Fibroblast of the conjunctiva (primary cell): ENCODE data around the gene ACTA2.

ENCODE experiments used
- DNase-seq: peaks from one replicate; pipeline ENCODE4 v3.0.0-alpha.2; 2010; ENCODE audit warnings: low read depth

ACTA2 gene

GRCh38 chr10:88920198-88920597, 32.4 kb downstream of the ACTA2 start:
- no peak for DNase-seq

DNA sequence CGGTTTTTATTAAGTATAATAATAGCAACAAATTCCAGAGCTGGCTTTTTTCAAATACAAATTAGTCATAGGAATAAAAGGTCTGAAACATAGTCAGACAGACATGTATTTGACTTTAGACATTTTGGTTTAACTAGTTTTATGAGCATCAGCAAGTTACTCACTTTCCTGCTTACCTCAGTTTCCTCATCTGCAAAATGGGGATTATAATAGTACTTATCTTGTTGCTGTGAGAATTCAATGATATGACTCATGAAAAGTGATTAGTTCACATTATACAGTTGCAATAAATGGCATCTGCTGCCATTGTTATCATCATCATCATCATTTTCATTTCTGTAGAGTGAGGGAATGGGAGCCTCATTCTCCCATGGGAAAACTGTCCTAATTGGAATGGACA, 33.5 kb downstream of the ACTA2 start:
- no peak for DNase-seq

GRCh38 chr10:88918191-88918905, 34.2 kb downstream of the ACTA2 start:
- DNase-seq = no peak

DNA sequence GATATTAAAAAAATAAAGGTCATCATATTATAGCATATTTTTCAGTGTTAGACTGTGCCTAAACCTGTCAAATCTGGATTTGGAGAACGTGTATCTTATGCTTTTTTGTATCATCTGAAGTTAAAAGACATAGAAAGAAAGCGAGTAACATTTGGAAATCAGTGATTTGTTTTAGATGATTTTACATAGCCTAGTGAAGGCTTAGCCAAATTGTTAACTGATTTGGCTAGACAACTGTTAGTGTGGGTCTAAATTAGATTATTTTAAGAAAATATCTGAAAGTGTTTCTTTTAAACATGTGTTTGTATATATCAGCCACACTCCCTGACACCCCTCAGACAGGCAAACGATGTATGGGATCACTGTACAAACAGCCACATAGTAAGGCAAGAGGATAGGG, 35.6 kb downstream of the ACTA2 start:
- DNase-seq = no peak

DNA sequence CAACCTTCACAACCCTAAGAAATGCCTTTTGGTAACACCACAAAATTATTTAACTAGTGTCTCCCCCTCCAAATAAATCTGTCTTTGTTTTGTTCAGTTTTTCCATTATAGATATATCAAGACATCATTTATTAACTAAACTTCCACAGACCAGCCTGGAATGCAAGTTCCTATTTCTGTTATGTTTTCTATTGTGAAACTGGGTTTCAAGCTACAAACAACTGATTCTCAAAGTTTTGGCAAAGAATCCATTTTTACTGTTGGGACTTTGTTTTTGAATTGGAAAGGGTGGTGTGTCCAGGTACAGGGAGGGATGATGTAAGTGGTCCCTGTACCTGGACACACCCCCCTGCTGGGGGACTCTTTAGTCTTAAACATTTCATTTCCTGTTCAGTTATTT, 36.3 kb downstream of the ACTA2 start:
- DNase-seq = no peak

DNA sequence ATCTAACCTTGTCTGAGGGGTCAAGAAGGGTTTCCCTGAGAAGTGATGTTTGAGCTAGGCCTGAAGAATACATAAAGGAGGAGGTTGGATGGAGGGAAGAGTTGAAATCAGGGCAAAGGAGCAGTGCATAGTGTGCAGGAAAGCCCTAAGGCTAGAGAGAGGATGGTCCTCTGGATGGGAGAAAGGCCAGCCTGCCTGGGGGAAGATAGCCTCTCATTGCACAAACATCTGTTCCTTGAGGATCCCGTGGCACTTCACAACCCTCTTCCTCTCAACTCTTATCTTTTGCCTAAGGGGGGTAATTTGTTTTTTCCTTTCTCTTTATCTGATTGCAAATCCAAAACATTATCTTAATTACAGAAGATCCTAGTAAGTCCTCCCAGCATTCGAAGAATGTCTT, 36.8 kb downstream of the ACTA2 start:
- DNase-seq = no peak

DNA sequence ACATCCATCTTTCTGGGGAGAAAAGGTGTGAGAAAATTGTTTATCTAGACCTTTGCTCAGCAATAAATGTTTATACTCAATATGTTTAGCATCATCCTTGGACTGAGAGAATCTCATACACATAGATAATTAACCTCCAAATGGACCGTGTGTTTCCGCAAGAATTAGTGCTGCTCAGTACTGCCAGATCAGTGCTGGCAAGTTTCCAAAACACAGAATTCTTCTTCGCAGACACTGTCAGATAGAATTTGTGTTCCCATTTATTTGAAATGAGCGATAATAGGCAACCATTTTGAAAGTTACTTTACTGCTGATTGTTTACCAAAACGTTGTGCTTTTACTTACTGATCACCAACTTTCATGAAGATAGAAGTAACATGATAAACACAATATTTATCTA, 38.8 kb downstream of the ACTA2 start:
- no peak for DNase-seq

GRCh38 chr10:88913127-88913526, 39.4 kb downstream of the ACTA2 start:
- DNase-seq = no peak

DNA sequence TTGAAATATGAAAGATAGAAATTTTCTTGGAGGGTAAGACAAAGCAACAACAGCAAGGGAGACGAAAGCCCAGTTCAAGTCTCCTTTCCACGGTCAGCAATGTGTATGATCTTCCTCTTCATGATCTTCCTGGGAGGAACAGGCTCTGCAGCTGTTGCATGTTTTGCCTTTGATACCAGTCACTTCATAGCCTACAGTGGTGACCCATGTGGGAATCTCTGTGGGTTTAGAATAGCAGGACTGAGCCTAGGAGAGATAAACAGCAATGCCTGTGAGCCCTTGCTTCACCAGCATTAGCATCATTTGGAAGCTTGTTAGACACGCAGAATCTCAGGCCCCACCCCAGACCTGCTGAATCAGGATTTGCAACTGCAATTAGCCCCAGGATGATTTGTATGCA, 40.7 kb downstream of the ACTA2 start:
- no peak for DNase-seq

DNA sequence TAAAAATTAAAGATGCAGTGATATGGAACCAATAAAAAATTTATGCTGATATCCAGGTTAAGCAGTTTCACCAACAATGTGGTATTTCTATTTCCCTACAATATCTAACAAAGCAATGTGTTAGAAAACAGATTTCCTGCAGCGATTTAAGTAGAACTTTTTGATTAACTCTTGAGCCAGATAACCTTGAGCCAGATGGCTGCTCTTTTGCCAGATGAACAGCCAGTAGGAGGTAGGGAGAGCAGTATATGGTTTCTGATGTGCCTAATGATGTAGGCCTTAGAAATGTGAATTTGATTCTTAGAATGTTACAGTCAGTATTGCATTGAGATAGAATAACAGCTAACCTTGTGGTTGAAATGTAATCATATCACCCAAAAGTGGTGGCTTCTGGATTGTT, 41.5 kb downstream of the ACTA2 start:
- DNase-seq = no peak

DNA sequence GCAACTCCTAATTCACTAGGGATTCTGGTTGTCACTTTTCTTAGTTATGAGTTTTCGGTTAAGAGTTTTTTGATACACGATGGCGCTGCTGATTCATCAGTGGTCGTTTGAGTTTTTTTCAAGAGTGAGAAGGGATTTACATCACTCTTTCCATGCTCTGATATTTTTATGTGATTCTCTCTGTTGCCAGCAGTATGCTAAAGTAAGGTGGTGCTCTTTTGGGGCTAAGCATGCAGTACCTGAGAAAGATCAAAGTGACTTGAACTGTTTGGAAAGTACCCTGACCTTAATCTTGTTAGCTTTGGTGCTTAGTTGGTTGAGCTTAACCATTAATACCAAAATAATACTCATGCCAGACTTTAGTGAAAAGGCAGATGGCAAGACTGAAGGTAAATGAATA, 44.4 kb downstream of the ACTA2 start:
- DNase-seq = no peak

GRCh38 chr10:88906921-88907320, 45.7 kb downstream of the ACTA2 start:
- DNase-seq = no peak

DNA sequence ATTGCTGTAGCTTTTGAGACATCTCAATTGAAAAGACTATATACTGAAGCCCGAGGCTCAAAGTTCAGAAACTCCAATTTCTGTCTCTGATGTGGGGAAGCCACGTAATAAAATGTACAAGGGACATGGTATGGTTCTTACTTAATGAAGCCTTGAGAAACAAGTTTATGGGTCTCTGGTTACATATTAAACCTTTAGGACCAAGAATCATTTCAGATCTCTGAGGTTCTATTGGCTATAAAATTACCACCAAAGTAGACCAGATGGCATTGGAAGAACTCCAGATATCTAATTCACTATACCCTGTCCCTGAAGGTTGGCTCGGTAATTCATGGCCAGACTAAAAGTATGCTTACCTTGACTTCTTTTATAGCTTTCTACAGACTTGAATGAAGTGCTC, 48.9 kb downstream of the ACTA2 start:
- no peak for DNase-seq

GRCh38 chr10:88901984-88902789, 50.4 kb downstream of the ACTA2 start:
- DNase-seq = no peak

DNA sequence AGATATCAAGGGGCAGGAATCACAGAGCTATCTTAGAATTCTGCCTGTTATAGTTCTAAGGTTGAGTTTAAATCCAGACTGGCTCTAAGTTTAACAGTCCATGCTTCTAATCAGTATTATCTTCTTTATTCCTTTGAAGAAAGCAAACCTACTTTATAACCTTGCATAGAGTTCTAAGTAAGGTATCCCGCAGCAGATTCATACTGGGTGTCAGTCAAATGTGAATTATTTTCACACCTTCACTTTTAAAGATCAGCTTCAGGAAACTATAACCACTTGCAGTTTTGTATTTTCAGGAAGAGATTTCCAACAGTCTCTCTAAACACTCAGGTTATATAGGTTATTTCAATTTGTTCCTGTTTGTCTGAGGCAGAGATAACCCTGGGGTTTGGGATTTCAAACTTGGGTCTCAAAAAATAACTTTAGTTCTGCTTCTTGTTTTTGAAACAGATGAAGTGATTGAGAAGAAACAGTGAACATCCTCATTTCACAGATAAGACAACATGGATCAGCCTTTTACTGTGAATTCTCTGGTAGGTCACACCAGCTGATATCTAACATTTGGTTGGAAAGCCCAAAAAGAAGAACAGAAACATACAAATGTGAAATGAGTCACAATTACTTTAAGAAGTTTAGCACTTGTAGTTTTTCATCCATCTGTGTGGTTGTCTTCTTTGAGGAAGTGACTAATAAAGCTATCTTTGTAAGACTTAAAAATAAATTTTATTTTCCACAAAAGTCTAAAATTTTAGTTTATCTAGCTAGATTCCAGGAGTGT, 51.2 kb downstream of the ACTA2 start:
- DNase-seq = no peak

GRCh38 chr10:88899886-88900285, 52.7 kb downstream of the ACTA2 start:
- DNase-seq = no peak

- no peak for DNase-seq
These were observed 53.8 kb downstream of the ACTA2 start for GRCh38 chr10:88898727-88899126.

GRCh38 chr10:88896994-88897853, 55.3 kb downstream of the ACTA2 start:
- DNase-seq = no peak

GRCh38 chr10:88896372-88896993, 56.1 kb downstream of the ACTA2 start:
- no peak for DNase-seq

- DNase-seq = no peak
These were observed 57.3 kb downstream of the ACTA2 start for GRCh38 chr10:88895250-88895649.

DNA sequence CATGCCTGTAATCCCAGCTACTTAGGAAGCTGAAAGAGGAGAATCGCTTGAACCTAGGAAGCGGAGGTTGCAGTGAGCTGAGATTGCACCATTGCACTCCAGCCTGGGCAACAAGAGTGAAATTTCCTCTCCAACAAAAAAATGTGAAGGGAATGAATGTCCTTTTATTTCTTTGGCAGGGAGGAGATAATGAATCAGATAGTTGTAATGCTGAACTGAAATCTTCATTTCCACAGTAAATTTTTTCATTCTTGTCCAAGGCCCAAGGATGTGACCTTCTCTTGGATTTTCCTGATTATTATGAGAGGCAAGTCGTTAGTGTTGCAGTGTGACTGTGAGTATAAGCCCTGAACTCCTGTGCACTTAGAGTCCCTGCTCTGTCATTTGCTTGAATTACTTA, 59.0 kb downstream of the ACTA2 start:
- DNase-seq = no peak
